IMR-90 (cell line): ENCODE results near the gene IKZF4. TPM values are rescaled to one million over a fixed set of nuclear protein-coding genes. Genes with fewer than 3 reads are reported as not detected.

ENCODE experiments used
- ATAC-seq: fragments of 200-7000 bp; cut with Tn5 transposase; 2 replicates; pipeline ENCODE4 v1.9.1; 2020; ENCODE audit warnings: low read depth, mild to moderate bottlenecking, moderate library complexity
- BruUV-seq: library from RNA; stranded (reverse); fragments of 400-500 nt; replicated peaks from 2 replicates; lab custom pipeline; 2021; lab: Mats Ljungman, UMichigan
- CTCF ChIA-PET: fragments of 300-600 bp; formaldehyde crosslinking; extraction: SDS; loops from one replicate; lab custom pipeline; 2021; ENCODE audit warnings: antibody characterized with exemption; lab: Yijun Ruan, JAX
- POLR2A ChIA-PET: fragments of 300-600 bp; sonication (Branson Sonifier 250); formaldehyde crosslinking; loops from one replicate; lab custom pipeline; 2022; ENCODE audit warnings: antibody characterized with exemption; ENCODE audit not compliant: unreplicated experiment; lab: Charles Lee
- DNase-seq: peaks from one replicate; pipeline ENCODE4 v3.0.0; 2013
- H2AFZ ChIP-seq: replicated peaks from 2 replicates; pipeline ENCODE3; 2013; ENCODE audit warnings: low read length, mild to moderate bottlenecking; ENCODE audit not compliant: poor library complexity
- H2AK5ac ChIP-seq: 2 replicates; pipeline ENCODE4 v1.6.1; 2013; ENCODE audit warnings: low read depth, low read length, inconsistent platforms
- H2AK9ac ChIP-seq: replicated peaks from 2 replicates; pipeline ENCODE3; 2013; ENCODE audit warnings: mild to moderate bottlenecking, low read depth, low read length, moderate library complexity; ENCODE audit not compliant: poor library complexity
- H2BK120ac ChIP-seq: 2 replicates; pipeline ENCODE4 v1.6.1; 2013; ENCODE audit warnings: low read depth, low read length, inconsistent platforms
- H2BK15ac ChIP-seq: 3 replicates; pipeline ENCODE4 v1.6.1; 2013; ENCODE audit warnings: low read depth, low read length, inconsistent platforms
- H2BK20ac ChIP-seq: 2 replicates; pipeline ENCODE4 v1.6.1; 2013; ENCODE audit warnings: low read depth, mild to moderate bottlenecking, inconsistent platforms, low read length, moderate library complexity
- H2BK5ac ChIP-seq: 2 replicates; pipeline ENCODE4 v1.6.1; 2013; ENCODE audit warnings: mild to moderate bottlenecking, low read depth, low read length, inconsistent platforms; ENCODE audit not compliant: poor library complexity, severe bottlenecking
- H3K14ac ChIP-seq: replicated peaks from 2 replicates; pipeline ENCODE4 v1.6.1; 2013; ENCODE audit warnings: low read depth, low read length, inconsistent platforms
- H3K18ac ChIP-seq: 2 replicates; pipeline ENCODE4 v1.6.1; 2013; ENCODE audit warnings: low read depth, low read length, control low read depth
- H3K23ac ChIP-seq: 2 replicates; pipeline ENCODE4 v1.6.1; 2013; ENCODE audit warnings: low read depth, low read length, inconsistent platforms
- H3K27ac ChIP-seq: 2 replicates; pipeline ENCODE4 v1.5.1; 2013; ENCODE audit warnings: mild to moderate bottlenecking, control low read depth, low read length; ENCODE audit not compliant: insufficient read depth
- H3K27me3 ChIP-seq: 2 replicates; pipeline ENCODE4 v1.6.1; 2013; ENCODE audit warnings: low read length; ENCODE audit not compliant: control insufficient read depth, insufficient read depth
- H3K36me3 ChIP-seq: 2 replicates; pipeline ENCODE4 v1.6.1; 2013; ENCODE audit warnings: low read length, mixed read lengths; ENCODE audit not compliant: control insufficient read depth, insufficient read depth
- H3K4ac ChIP-seq: 2 replicates; pipeline ENCODE4 v1.6.1; 2013; ENCODE audit warnings: low read depth, low read length, inconsistent platforms
- H3K4me1 ChIP-seq: 2 replicates; pipeline ENCODE4 v1.6.1; 2013; ENCODE audit warnings: low read length, mixed read lengths; ENCODE audit not compliant: control insufficient read depth, insufficient read depth
- H3K4me2 ChIP-seq: 2 replicates; pipeline ENCODE4 v1.6.1; 2013; ENCODE audit warnings: low read depth, mild to moderate bottlenecking, control low read depth, low read length, moderate library complexity
- H3K4me3 ChIP-seq: 2 replicates; pipeline ENCODE4 v1.5.1; 2013; ENCODE audit warnings: low read depth, mild to moderate bottlenecking, control low read depth, low read length, moderate library complexity; ENCODE audit not compliant: insufficient read depth
- H3K56ac ChIP-seq: 2 replicates; pipeline ENCODE4 v1.6.1; 2013; ENCODE audit warnings: low read length, inconsistent platforms; ENCODE audit not compliant: insufficient read depth; ENCODE audit errors: extremely low read depth
- H3K79me1 ChIP-seq, 2 experiments: 2 replicates each; pipeline ENCODE4 v1.6.1; 2013; ENCODE audit warnings: low read length in 2 of 2, inconsistent platforms in 1 of 2, low read depth in 1 of 2
- H3K9ac ChIP-seq: 2 replicates; pipeline ENCODE4 v1.6.1; 2013; ENCODE audit warnings: low read depth, low read length, control low read depth
- H3K9me1 ChIP-seq: 2 replicates; pipeline ENCODE4 v1.6.1; 2013; ENCODE audit warnings: low read length, inconsistent platforms; ENCODE audit not compliant: insufficient read depth
- H3K9me3 ChIP-seq: 2 replicates; pipeline ENCODE4 v1.6.1; 2013; ENCODE audit warnings: low read length; ENCODE audit not compliant: control insufficient read depth, insufficient read depth
- H4K20me1 ChIP-seq: 2 replicates; pipeline ENCODE4 v1.6.1; 2013; ENCODE audit warnings: low read length, inconsistent platforms; ENCODE audit not compliant: insufficient read depth
- H4K5ac ChIP-seq: 2 replicates; pipeline ENCODE4 v1.6.1; 2013; ENCODE audit warnings: mild to moderate bottlenecking, low read depth, low read length, control low read depth
- H4K8ac ChIP-seq, 2 experiments: 2 replicates each; pipeline ENCODE4 v1.6.1; 2013; ENCODE audit warnings: low read depth in 2 of 2, low read length in 2 of 2, control low read depth in 1 of 2, inconsistent platforms in 1 of 2
- H4K91ac ChIP-seq: 2 replicates; pipeline ENCODE4 v1.6.1; 2013; ENCODE audit warnings: low read depth, low read length, inconsistent platforms; ENCODE audit not compliant: insufficient read depth
- BHLHE40 ChIP-seq: fragments of 150-350 bp; IDR thresholded peaks from 2 replicates; pipeline ENCODE4 v1.6.1; 2016; ENCODE audit warnings: mild to moderate bottlenecking, low read depth, low read length
- CEBPB ChIP-seq: IDR thresholded peaks from 2 replicates; pipeline ENCODE4 v1.6.1; 2012; ENCODE audit warnings: low read depth, low read length, improper control_type of control experiment
- CHD1 ChIP-seq: IDR thresholded peaks from 2 replicates; pipeline ENCODE4 v1.6.1; 2012; ENCODE audit warnings: low read depth, low read length, improper control_type of control experiment
- CTCF ChIP-seq: conservative IDR thresholded peaks from 2 replicates; pipeline ENCODE4 v1.5.1; 2012; ENCODE audit warnings: mild to moderate bottlenecking, low read depth, low read length, improper control_type of control experiment
- ELK1 ChIP-seq: fragments of 150-350 bp; IDR thresholded peaks from 2 replicates; pipeline ENCODE4 v1.6.1; 2016; ENCODE audit warnings: low read depth, mild to moderate bottlenecking, low read length, moderate library complexity, borderline replicate concordance
- FOS ChIP-seq: fragments of 150-350 bp; IDR thresholded peaks from 2 replicates; pipeline ENCODE4 v1.6.1; 2016; ENCODE audit warnings: low read depth, low read length
- MAFK ChIP-seq: IDR thresholded peaks from 2 replicates; pipeline ENCODE4 v1.6.1; 2012; ENCODE audit warnings: low read depth, low read length, improper control_type of control experiment
- MAZ ChIP-seq: IDR thresholded peaks from 2 replicates; pipeline ENCODE4 v1.6.1; 2012; ENCODE audit warnings: low read depth, mild to moderate bottlenecking, low read length, improper control_type of control experiment, moderate library complexity, borderline replicate concordance
- MXI1 ChIP-seq: IDR thresholded peaks from 2 replicates; pipeline ENCODE4 v1.6.1; 2012; ENCODE audit warnings: low read depth, mild to moderate bottlenecking, low read length, moderate library complexity, borderline replicate concordance
- NFE2L2 ChIP-seq: fragments of 150-350 bp; IDR thresholded peaks from 2 replicates; pipeline ENCODE4 v1.6.1; 2016; ENCODE audit warnings: low read depth, mild to moderate bottlenecking, low read length
- POLR2A ChIP-seq: IDR thresholded peaks from 2 replicates; pipeline ENCODE4 v1.6.1; 2012; ENCODE audit warnings: mild to moderate bottlenecking, low read depth, low read length
- RAD21 ChIP-seq: IDR thresholded peaks from 2 replicates; pipeline ENCODE4 v1.6.1; 2012; ENCODE audit warnings: low read length, improper control_type of control experiment
- RCOR1 ChIP-seq: IDR thresholded peaks from 2 replicates; pipeline ENCODE4 v1.6.1; 2012; ENCODE audit warnings: mild to moderate bottlenecking, low read length, improper control_type of control experiment; ENCODE audit not compliant: insufficient replicate concordance
- RFX5 ChIP-seq: IDR thresholded peaks from 2 replicates; pipeline ENCODE4 v1.8.0; 2012; ENCODE audit warnings: low read depth, mild to moderate bottlenecking, low read length, moderate library complexity
- SMC3 ChIP-seq: fragments of 150-350 bp; IDR thresholded peaks from 2 replicates; pipeline ENCODE4 v1.6.1; 2016; ENCODE audit warnings: low read depth, mild to moderate bottlenecking, antibody characterized with exemption, low read length, moderate library complexity
- USF2 ChIP-seq: fragments of 150-350 bp; IDR thresholded peaks from 2 replicates; pipeline ENCODE4 v1.6.1; 2017; ENCODE audit warnings: mild to moderate bottlenecking, antibody characterized with exemption, low read length, low read depth
- WGBS, 2 experiments: methylation state at CpG; one replicate each; pipeline versions ENCODE4 v1.1.5 to v1.1.7; 2013; ENCODE audit warnings: missing lambda C conversion rate in 2 of 2; ENCODE audit not compliant: insufficient read length in 1 of 2; ENCODE audit errors: extremely low coverage in 2 of 2; 5-methylcytosine and 5-hydroxymethylcytosine counted together
- dilution Hi-C: fragments of 300-500 bp; cut with HindIII; formaldehyde crosslinking; loops from one replicate; pipeline ENCODE4 v1.14.3; 2018; ENCODE audit warnings: low sequenced_read_pairs; ENCODE audit not compliant: unreplicated experiment
- in situ Hi-C: fragments of 300-500 bp; cut with MboI; formaldehyde crosslinking; loops from 3 replicates; pipeline ENCODE4 v1.14.3; 2019; ENCODE audit warnings: low sequenced_read_pairs, inconsistent platforms, mixed read lengths
- intact Hi-C: fragments of 100-400 bp; cut with micrococcal nuclease; formaldehyde crosslinking; loops from 2 replicates; pipeline ENCODE4 v1.10.0; 2022
- polyA plus RNA-seq, 3 experiments: library from polyadenylated mRNA; depleted of rRNA; stranded (reverse); fragments of >200 nt; gene quantifications; 2 replicates each; pipeline ENCODE4 v1.2.3, GENCODE V29; 2012; ENCODE audit warnings: low replicate concordance in 1 of 3
- total RNA-seq: library from RNA; depleted of rRNA; stranded (reverse); fragments of >200 nt; gene quantifications from 2 replicates; pipeline ENCODE4 v1.2.3, GENCODE V29; 2012

Gene IKZF4
- total and polyA plus RNA-seq, 2 of the 4 experiments (the other 2 are of a cell fraction): 1.8 to 7.1 TPM

- no peak overlapping the region for H3K14ac ChIP-seq
- H3K9ac ChIP-seq: no peak overlapping the region
- H3K27me3 ChIP-seq: no peaks in the 10 kb centered on the region
- ChIA-PET POLR2A (no interaction called here), CTCF (no interaction called here)
- no peak overlapping the region for H2AFZ ChIP-seq
- H2BK120ac ChIP-seq: no peak overlapping the region
- H3K23ac ChIP-seq: no peak overlapping the region
- intact Hi-C loops (no loop called here), dilution Hi-C loops (no loop called here), in situ Hi-C loops (no loop called here)
- ATAC-seq (no peak), DNase-seq (no peak)
- no peak for TF ChIP-seq ELK1
- no peak for TF ChIP-seq MAZ
- TF ChIP-seq POLR2A: no peak
- no peak for TF ChIP-seq CEBPB
- TF ChIP-seq MAFK: no peak
- TF ChIP-seq CTCF: no peak
- no peak for TF ChIP-seq MXI1
- TF ChIP-seq RAD21: no peak
- TF ChIP-seq USF2: no peak
- TF ChIP-seq NFE2L2: no peak
- TF ChIP-seq CHD1: no peak
- no peak for TF ChIP-seq FOS
- TF ChIP-seq BHLHE40: no peak
- no peak for TF ChIP-seq RCOR1
- no peak for TF ChIP-seq RFX5
- TF ChIP-seq SMC3: no peak
- peaks cover 18% of the 10 kb centered on the region for H3K36me3 ChIP-seq
- no peak overlapping the region for H3K4ac ChIP-seq
- H3K18ac ChIP-seq: no peak overlapping the region
- no peak overlapping the region for H2AK5ac ChIP-seq
- H3K4me3 ChIP-seq: no peak overlapping the region
- H3K9me1 ChIP-seq: peaks cover 13% of the 10 kb centered on the region; the same call in 1 of the 2 replicates
- H3K27ac ChIP-seq: no peak overlapping the region
- H3K4me2 ChIP-seq: no peak overlapping the region
- no peak overlapping the region for H2BK20ac ChIP-seq
- no TSS peak for BruUV-seq
- H4K20me1 ChIP-seq: no peaks in the 10 kb centered on the region
- no peak overlapping the region for H2AK9ac ChIP-seq
- no CpG with 5 or more reads among the region's 7 CpGs for WGBS, 2 experiments
- no peak overlapping the region for H3K56ac ChIP-seq
- H3K4me1 ChIP-seq: peaks cover 2% of the 10 kb centered on the region; the same call in 1 of the 2 replicates
- H3K9me3 ChIP-seq: no peaks in the 10 kb centered on the region
- H2BK5ac ChIP-seq: no peak overlapping the region
- no peak overlapping the region for H4K91ac ChIP-seq
- peaks cover 5 to 16% of the 10 kb centered on the region in 2 experiments for H3K79me1 ChIP-seq
- H4K5ac ChIP-seq: no peak overlapping the region
- H2BK15ac ChIP-seq: no peak overlapping the region
- H4K8ac ChIP-seq: no peak overlapping the region
These were observed 19.2 kb upstream of the IKZF4 start for GRCh38 chr12:56001487-56002100.
